HepG2 (cell line): ENCODE measurements around the gene FAM20A. TPM values are rescaled to one million over a fixed set of nuclear protein-coding genes. Genes with fewer than 3 reads are reported as not detected.

Experiments
- IRF2 ChIP-seq: IDR thresholded peaks from 2 replicates; pipeline ENCODE4 v1.6.1; 2018; ENCODE audit warnings: missing genetic modification reagents, missing compliant biosample characterization
- MEIS1 ChIP-seq: sonication (generic); formaldehyde crosslinking; IDR thresholded peaks from 2 replicates; pipeline ENCODE4 v1.9.0; 2021; ENCODE audit warnings: mild to moderate bottlenecking, missing genetic modification reagents, moderate library complexity, borderline replicate concordance
- PAXIP1 ChIP-seq: sonication (generic); formaldehyde crosslinking; conservative IDR thresholded peaks from 2 replicates; pipeline ENCODE4 v1.4.0; 2020; ENCODE audit warnings: mild to moderate bottlenecking, missing genetic modification reagents, moderate library complexity
- POLR2A ChIP-seq, 2 experiments: IDR thresholded peaks; 2 replicates each; pipeline ENCODE4 v1.6.1; 2011; ENCODE audit warnings: low read depth in 2 of 2, low read length in 2 of 2, mild to moderate bottlenecking in 1 of 2, moderate library complexity in 1 of 2; ENCODE audit not compliant: insufficient read depth in 1 of 2
- ZNF251 ChIP-seq: sonication (generic); formaldehyde crosslinking; IDR thresholded peaks from 2 replicates; pipeline ENCODE4 v1.9.0; 2021; ENCODE audit warnings: mild to moderate bottlenecking, missing genetic modification reagents
- polyA plus RNA-seq, 8 experiments: library from polyadenylated mRNA; depleted of rRNA in 3 of 8; stranded (reverse) in 7 of 8; unstranded in 1 of 8; fragments of >200 nt; fragmentation: Illumina TruSeq in 4 of 8; extraction: Trizol in 4 of 8; gene quantifications; 2 replicates each; pipeline versions ENCODE4 v1.2.1 to v1.2.3, GENCODE V29; 2011 to 2016; ENCODE audit warnings: low read depth in 4 of 8, missing spikeins in 1 of 8, mixed read lengths in 1 of 8; ENCODE audit not compliant: insufficient read depth in 1 of 8
- total RNA-seq, 5 experiments: library from RNA; depleted of rRNA; stranded (reverse); fragments of >200 nt; fragmentation: Illumina TruSeq; extraction: Trizol; gene quantifications; 2 replicates each; pipeline ENCODE4 v1.2.3, GENCODE V29; 2016; ENCODE audit warnings: low read depth in 1 of 5
- TF ChIP-seq, protein P1 (sequence below): sonication (generic); formaldehyde crosslinking; IDR thresholded peaks from 2 replicates; pipeline ENCODE4 v1.4.0; 2020; ENCODE audit warnings: mild to moderate bottlenecking, missing genetic modification reagents
- TF ChIP-seq, protein P2 (sequence below), 2 experiments: sonication (generic) in 1 of 2; formaldehyde crosslinking in 1 of 2; IDR thresholded peaks; 2 replicates each; pipeline versions ENCODE4 v1.5.1 to v1.6.1; 2011 to 2020; ENCODE audit warnings: borderline replicate concordance in 1 of 2, low read depth in 1 of 2, low read length in 1 of 2, mild to moderate bottlenecking in 1 of 2, missing genetic modification reagents in 1 of 2, moderate library complexity in 1 of 2
- TF ChIP-seq, protein P3 (sequence below): sonication (generic); formaldehyde crosslinking; IDR thresholded peaks from 2 replicates; pipeline ENCODE4 v1.4.0; 2020; ENCODE audit warnings: mild to moderate bottlenecking, low read depth, missing genetic modification reagents
- TF ChIP-seq, protein P4 (sequence below): IDR thresholded peaks from 2 replicates; pipeline ENCODE4 v1.6.1; 2016; ENCODE audit warnings: low read depth, control low read depth

The FAM20A gene
- total and polyA plus RNA-seq, 2 of the 13 experiments (the other 11 are each of a cell fraction or from before 2014, with no cell fraction given) = 9.3 to 20.7 TPM

GRCh38 chr17:68600931-68601564 lies at the start of gene FAM20A (continued):
- TF ChIP-seq, protein P1, sequence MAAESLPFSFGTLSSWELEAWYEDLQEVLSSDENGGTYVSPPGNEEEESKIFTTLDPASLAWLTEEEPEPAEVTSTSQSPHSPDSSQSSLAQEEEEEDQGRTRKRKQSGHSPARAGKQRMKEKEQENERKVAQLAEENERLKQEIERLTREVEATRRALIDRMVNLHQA (CRISPR knock-in tag) = no peak
- TF ChIP-seq POLR2A (IDR thresholded peaks at IDR 0.05; ENCODE audit: insufficient read depth in 1 of 2, low read depth in 2 of 2, low read length in 2 of 2) = peak; percentile 63 to 91
- TF ChIP-seq PAXIP1 (CRISPR knock-in tag) = 0 out of 2 replicates have a peak, but pooled peaks have one; percentile 20
- no peak; the same call in 1 of the 2 replicates for TF ChIP-seq MEIS1 (CRISPR knock-in tag)
- TF ChIP-seq, protein P2, sequence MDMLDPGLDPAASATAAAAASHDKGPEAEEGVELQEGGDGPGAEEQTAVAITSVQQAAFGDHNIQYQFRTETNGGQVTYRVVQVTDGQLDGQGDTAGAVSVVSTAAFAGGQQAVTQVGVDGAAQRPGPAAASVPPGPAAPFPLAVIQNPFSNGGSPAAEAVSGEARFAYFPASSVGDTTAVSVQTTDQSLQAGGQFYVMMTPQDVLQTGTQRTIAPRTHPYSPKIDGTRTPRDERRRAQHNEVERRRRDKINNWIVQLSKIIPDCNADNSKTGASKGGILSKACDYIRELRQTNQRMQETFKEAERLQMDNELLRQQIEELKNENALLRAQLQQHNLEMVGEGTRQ (IDR thresholded peaks at IDR 0.05; ENCODE audit: low read depth, low read length) = no peak
- TF ChIP-seq, protein P2 (CRISPR knock-in tag; IDR thresholded peaks at IDR 0.05; ENCODE audit: borderline replicate concordance) = no peak
- TF ChIP-seq, protein P3, sequence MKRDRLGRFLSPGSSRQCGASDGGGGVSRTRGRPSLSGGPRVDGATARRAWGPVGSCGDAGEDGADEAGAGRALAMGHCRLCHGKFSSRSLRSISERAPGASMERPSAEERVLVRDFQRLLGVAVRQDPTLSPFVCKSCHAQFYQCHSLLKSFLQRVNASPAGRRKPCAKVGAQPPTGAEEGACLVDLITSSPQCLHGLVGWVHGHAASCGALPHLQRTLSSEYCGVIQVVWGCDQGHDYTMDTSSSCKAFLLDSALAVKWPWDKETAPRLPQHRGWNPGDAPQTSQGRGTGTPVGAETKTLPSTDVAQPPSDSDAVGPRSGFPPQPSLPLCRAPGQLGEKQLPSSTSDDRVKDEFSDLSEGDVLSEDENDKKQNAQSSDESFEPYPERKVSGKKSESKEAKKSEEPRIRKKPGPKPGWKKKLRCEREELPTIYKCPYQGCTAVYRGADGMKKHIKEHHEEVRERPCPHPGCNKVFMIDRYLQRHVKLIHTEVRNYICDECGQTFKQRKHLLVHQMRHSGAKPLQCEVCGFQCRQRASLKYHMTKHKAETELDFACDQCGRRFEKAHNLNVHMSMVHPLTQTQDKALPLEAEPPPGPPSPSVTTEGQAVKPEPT (CRISPR knock-in tag) = no peak
- 0 out of 2 replicates have a peak, but pooled peaks have one; percentile 38 for TF ChIP-seq IRF2
- TF ChIP-seq, protein P4, sequence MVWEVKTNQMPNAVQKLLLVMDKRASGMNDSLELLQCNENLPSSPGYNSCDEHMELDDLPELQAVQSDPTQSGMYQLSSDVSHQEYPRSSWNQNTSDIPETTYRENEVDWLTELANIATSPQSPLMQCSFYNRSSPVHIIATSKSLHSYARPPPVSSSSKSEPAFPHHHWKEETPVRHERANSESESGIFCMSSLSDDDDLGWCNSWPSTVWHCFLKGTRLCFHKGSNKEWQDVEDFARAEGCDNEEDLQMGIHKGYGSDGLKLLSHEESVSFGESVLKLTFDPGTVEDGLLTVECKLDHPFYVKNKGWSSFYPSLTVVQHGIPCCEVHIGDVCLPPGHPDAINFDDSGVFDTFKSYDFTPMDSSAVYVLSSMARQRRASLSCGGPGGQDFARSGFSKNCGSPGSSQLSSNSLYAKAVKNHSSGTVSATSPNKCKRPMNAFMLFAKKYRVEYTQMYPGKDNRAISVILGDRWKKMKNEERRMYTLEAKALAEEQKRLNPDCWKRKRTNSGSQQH (CRISPR knock-in tag) = 0 out of 2 replicates have a peak, but pooled peaks have one; percentile 53
- TF ChIP-seq ZNF251 = no peak
